ENCODE data around the gene AGFG2. TPM values are rescaled to one million over a fixed set of nuclear protein-coding genes. Genes with fewer than 3 reads are reported as not detected.

The AGFG2 gene
- total RNA-seq, 2 donors from 2014 or later: 39.4 to 51.6 TPM

- Histone ChIP-seq H3K4me3 (no peak overlapping the region), H3K27me3 (replicated peaks; ENCODE audit: insufficient read depth) (no peaks in the 10 kb centered on the region), H3K36me3 (peaks cover 17% of the 10 kb centered on the region), H3K4me1 (ENCODE audit: control insufficient read depth in 1 of 2, low read depth in 2 of 2) (peaks cover 8 to 14% of the 10 kb centered on the region in 2 donors), H3K27ac (no peak overlapping the region), H3K9me3 (no peaks in the 10 kb centered on the region)
- DNase-seq (ENCODE audit: low spot score) (no peak), ATAC-seq (ENCODE audit: insufficient number of reproducible peaks, low FRiP score, low read depth) (no peak)
- no peak for TF ChIP-seq CTCF (IDR thresholded peaks at IDR 0.05)
Measured at GRCh38 chr7:100566018-100566531, 27.1 kb downstream of the AGFG2 start.

- TF ChIP-seq CTCF (IDR thresholded peaks at IDR 0.05): no peak
- no peak for DNase-seq (ENCODE audit: low spot score)
- H3K9me3 ChIP-seq: no peaks in the 10 kb centered on the region
- H3K4me3 ChIP-seq: no peak overlapping the region
- no peak overlapping the region for H3K27ac ChIP-seq
- peaks cover 8 to 14% of the 10 kb centered on the region in 2 donors for H3K4me1 ChIP-seq (ENCODE audit: control insufficient read depth in 1 of 2, low read depth in 2 of 2)
- no peak for ATAC-seq (ENCODE audit: insufficient number of reproducible peaks, low FRiP score, low read depth)
- H3K36me3 ChIP-seq: peaks cover 13% of the 10 kb centered on the region
- no peaks in the 10 kb centered on the region for H3K27me3 ChIP-seq (replicated peaks; ENCODE audit: insufficient read depth)
Measured at GRCh38 chr7:100567031-100567730, 28.2 kb downstream of the AGFG2 start.

DNA sequence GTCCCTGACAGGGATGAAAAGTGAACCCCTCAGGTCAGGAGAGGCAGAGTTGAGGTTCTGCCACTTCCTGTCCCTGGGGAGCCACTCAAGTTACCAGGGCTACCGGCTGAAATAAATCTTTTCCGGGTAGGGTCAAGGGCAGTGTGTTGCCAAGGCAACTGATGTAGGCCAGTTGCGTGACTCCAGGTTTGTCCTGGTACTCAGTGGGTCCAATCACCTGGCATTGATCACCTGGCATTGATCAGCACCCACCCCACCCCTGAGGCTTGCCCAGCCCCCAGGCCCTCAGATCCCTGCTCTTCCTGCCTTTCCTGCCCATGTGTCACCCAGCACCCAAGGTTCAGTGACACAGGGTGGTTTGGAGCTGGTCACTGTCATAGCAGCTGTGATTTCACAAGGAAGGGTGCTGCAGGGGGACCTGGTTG, 28.8 kb downstream of the AGFG2 start:
- DNase-seq (ENCODE audit: low spot score) (no peak), ATAC-seq (ENCODE audit: insufficient number of reproducible peaks, low FRiP score, low read depth) (no peak)
- Histone ChIP-seq H3K4me3 (no peak overlapping the region), H3K4me1 (ENCODE audit: control insufficient read depth in 1 of 2, low read depth in 2 of 2) (peaks cover 8 to 14% of the 10 kb centered on the region in 2 donors), H3K27ac (no peak overlapping the region), H3K9me3 (no peaks in the 10 kb centered on the region), H3K36me3 (peaks cover 12% of the 10 kb centered on the region), H3K27me3 (replicated peaks; ENCODE audit: insufficient read depth) (no peaks in the 10 kb centered on the region)
- TF ChIP-seq CTCF (IDR thresholded peaks at IDR 0.05): no peak

DNA sequence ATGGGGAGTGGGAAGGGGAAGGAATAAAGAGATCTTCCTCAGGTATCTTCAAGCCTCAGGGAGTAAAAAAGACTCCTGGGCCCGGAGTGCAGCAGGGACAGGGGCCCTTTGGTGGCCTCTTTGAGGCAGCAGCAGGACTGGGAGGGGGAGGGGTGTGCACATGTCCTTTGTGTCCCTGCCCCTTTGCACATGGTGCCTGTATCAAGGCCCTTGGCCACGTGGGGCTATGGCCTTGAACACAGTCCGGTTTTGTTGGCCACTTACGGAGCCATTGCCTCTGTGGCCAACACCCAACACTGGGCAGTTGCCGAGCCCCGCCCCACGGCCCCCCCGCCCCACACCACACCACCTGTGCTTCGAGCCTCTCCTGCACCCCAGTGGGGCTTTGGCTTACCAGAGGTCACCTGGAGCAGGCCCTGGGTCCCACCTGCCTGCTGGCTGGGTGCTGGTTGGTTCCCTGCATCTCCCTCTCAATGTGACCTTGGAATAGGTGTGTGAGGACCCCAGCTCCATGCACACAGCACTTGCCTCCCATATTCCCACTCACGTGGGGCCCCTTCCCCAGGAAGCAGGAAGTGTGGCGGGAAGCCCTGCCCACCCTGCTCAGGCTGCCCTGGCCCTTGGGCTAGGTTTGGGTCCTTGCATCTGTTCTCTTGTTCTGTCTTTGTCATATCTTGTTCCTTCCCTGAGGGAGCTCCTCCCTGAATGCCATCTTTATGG, 29.3 kb downstream of the AGFG2 start:
- TF ChIP-seq CTCF (IDR thresholded peaks at IDR 0.05): no peak
- Histone ChIP-seq H3K27me3 (replicated peaks; ENCODE audit: insufficient read depth) (no peaks in the 10 kb centered on the region), H3K36me3 (peaks cover 6% of the 10 kb centered on the region), H3K4me1 (ENCODE audit: control insufficient read depth in 1 of 2, low read depth in 2 of 2) (peaks cover 8 to 14% of the 10 kb centered on the region in 2 donors), H3K27ac (no peak overlapping the region), H3K9me3 (no peaks in the 10 kb centered on the region), H3K4me3 (no peak overlapping the region)
- DNase-seq (ENCODE audit: low spot score): no peak
- no peak for ATAC-seq (ENCODE audit: insufficient number of reproducible peaks, low FRiP score, low read depth)

All from thoracic aorta (tissue), 2 donors.